ENCODE data around the gene LYRM2. TPM values are rescaled to one million over a fixed set of nuclear protein-coding genes. Genes with fewer than 3 reads are reported as not detected.
A peak's percentile ranks its signal among the peaks of the same experiment; 100 is the strongest.

The LYRM2 gene, protein sequence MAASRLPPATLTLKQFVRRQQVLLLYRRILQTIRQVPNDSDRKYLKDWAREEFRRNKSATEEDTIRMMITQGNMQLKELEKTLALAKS
- 51.0 TPM for polyA plus RNA-seq (2013, experiment 1 of 2)
- polyA plus RNA-seq (2013, experiment 2 of 2): 56.1 TPM

GRCh38 chr6:89638320-89639195 is at the start of gene LYRM2:
Gene LYRM2 (minus strand): TSS chr6:89638747. CDS start chr6:89638716, 31 bp downstream.
- Histone ChIP-seq H3K18ac (ENCODE audit: low read length) (peak within 1 kb of the TSS; percentile 99), H2AK5ac (ENCODE audit: low read depth, low read length) (no peak within 1 kb of the TSS), H3K4me3 (ENCODE audit: low read length in 2 of 2) (peak within 1 kb of the TSS; percentile 75 to 86), H3K4ac (ENCODE audit: low read length) (no peak within 1 kb of the TSS), H2BK120ac (ENCODE audit: low read depth, low read length) (peak within 1 kb of the TSS; percentile 94), H3K27me3 (ENCODE audit: control insufficient read depth in 3 of 3, insufficient read depth in 3 of 3, low read depth in 1 of 3, low read length in 3 of 3) (no peaks in the 10 kb centered on the region), H3K36me3 (replicated peaks in 1 of 2; ENCODE audit: control insufficient read depth in 2 of 2, insufficient read depth in 2 of 2, low read length in 2 of 2) (peaks cover 3 to 64% of the 10 kb centered on the region in 2 donors), H2BK15ac (ENCODE audit: low read length) (no peak within 1 kb of the TSS), H2AFZ (ENCODE audit: low read length) (peak within 1 kb of the TSS; percentile 97), H3K4me2 (ENCODE audit: insufficient read depth, low read length, poor library complexity, severe bottlenecking) (peak within 1 kb of the TSS; percentile 80), H3K27ac (replicated peaks; ENCODE audit: low read length) (peak within 1 kb of the TSS; percentile 91), H4K91ac (ENCODE audit: low read depth, low read length, poor library complexity) (no peak within 1 kb of the TSS), H3K4me1 (ENCODE audit: control insufficient read depth in 2 of 2, insufficient read depth in 1 of 2, low read depth in 1 of 2, low read length in 2 of 2) (peaks cover 9 to 10% of the 10 kb centered on the region in 2 donors), H3K9ac (ENCODE audit: low read depth, low read length, poor library complexity) (peak within 1 kb of the TSS; percentile 90), H2BK12ac (ENCODE audit: low read length) (no peak within 1 kb of the TSS), H3K23ac (ENCODE audit: low read depth, low read length, poor library complexity) (peak within 1 kb of the TSS; percentile 95), H3K79me1 (ENCODE audit: low read depth, low read length) (no peaks in the 10 kb centered on the region), H3K14ac (ENCODE audit: low read length) (no peak within 1 kb of the TSS), H3K9me3 (replicated peaks in 1 of 2; ENCODE audit: control insufficient read depth in 2 of 2, insufficient read depth in 1 of 2, low read depth in 1 of 2, low read length in 2 of 2) (no peaks in the 10 kb centered on the region), H4K8ac (ENCODE audit: low read depth, low read length) (no peak within 1 kb of the TSS), H2BK5ac (ENCODE audit: low read length) (peak within 1 kb of the TSS; percentile 95)
- WGBS, 2 donors (ENCODE audit: extremely low coverage in 2 of 2, insufficient read length in 2 of 2, insufficient replicate concordance in 1 of 2): no CpG with 5 or more reads among the region's 58 CpGs
- DNase-seq (ENCODE audit: low spot score): peak; percentile 85

GRCh38 chr6:89688328-89688727 is 49.8 kb upstream of the LYRM2 start:
- no peak overlapping the region for H3K18ac ChIP-seq (ENCODE audit: low read length)
- H3K4me2 ChIP-seq (ENCODE audit: insufficient read depth, low read length, poor library complexity, severe bottlenecking): no peak overlapping the region
- no peak overlapping the region for H2BK15ac ChIP-seq (ENCODE audit: low read length)
- H4K91ac ChIP-seq (ENCODE audit: low read depth, low read length, poor library complexity): no peak overlapping the region
- H3K4me1 ChIP-seq (ENCODE audit: control insufficient read depth in 2 of 2, insufficient read depth in 1 of 2, low read depth in 1 of 2, low read length in 2 of 2): peaks cover 4 to 14% of the 10 kb centered on the region in 2 donors
- no peak for DNase-seq (ENCODE audit: low spot score)
- peaks cover 2% of the 10 kb centered on the region for H3K79me1 ChIP-seq (ENCODE audit: low read depth, low read length)
- peaks cover 0 to 2% of the 10 kb centered on the region in 2 donors for H3K9me3 ChIP-seq (replicated peaks in 1 of 2; ENCODE audit: control insufficient read depth in 2 of 2, insufficient read depth in 1 of 2, low read depth in 1 of 2, low read length in 2 of 2)
- no peaks in the 10 kb centered on the region for H3K27me3 ChIP-seq (ENCODE audit: control insufficient read depth in 3 of 3, insufficient read depth in 3 of 3, low read depth in 1 of 3, low read length in 3 of 3)
- H3K4me3 ChIP-seq (ENCODE audit: low read length in 2 of 2): no peak overlapping the region
- no peak overlapping the region for H2AFZ ChIP-seq (ENCODE audit: low read length)
- no peak overlapping the region for H3K14ac ChIP-seq (ENCODE audit: low read length)
- no peak overlapping the region for H3K27ac ChIP-seq (replicated peaks; ENCODE audit: low read length)
- H4K8ac ChIP-seq (ENCODE audit: low read depth, low read length): no peak overlapping the region
- H3K4ac ChIP-seq (ENCODE audit: low read length): no peak overlapping the region
- H2BK5ac ChIP-seq (ENCODE audit: low read length): no peak overlapping the region
- H2BK12ac ChIP-seq (ENCODE audit: low read length): no peak overlapping the region
- no CpG with 5 or more reads among the region's 2 CpGs for WGBS, 2 donors (ENCODE audit: extremely low coverage in 2 of 2, insufficient read length in 2 of 2, insufficient replicate concordance in 1 of 2)
- no peak overlapping the region for H3K23ac ChIP-seq (ENCODE audit: low read depth, low read length, poor library complexity)
- H3K36me3 ChIP-seq (replicated peaks in 1 of 2; ENCODE audit: control insufficient read depth in 2 of 2, insufficient read depth in 2 of 2, low read length in 2 of 2): peaks cover 36 to 98% of the 10 kb centered on the region in 2 donors
- H2BK120ac ChIP-seq (ENCODE audit: low read depth, low read length): no peak overlapping the region
- H3K9ac ChIP-seq (ENCODE audit: low read depth, low read length, poor library complexity): no peak overlapping the region
- H2AK5ac ChIP-seq (ENCODE audit: low read depth, low read length): no peak overlapping the region

- DNase-seq (ENCODE audit: low spot score): no peak
- Histone ChIP-seq H2BK12ac (ENCODE audit: low read length) (no peak overlapping the region), H3K27me3 (ENCODE audit: control insufficient read depth in 3 of 3, insufficient read depth in 3 of 3, low read depth in 1 of 3, low read length in 3 of 3) (no peaks in the 10 kb centered on the region), H3K9ac (ENCODE audit: low read depth, low read length, poor library complexity) (no peak overlapping the region), H3K23ac (ENCODE audit: low read depth, low read length, poor library complexity) (no peak overlapping the region), H3K9me3 (replicated peaks in 1 of 2; ENCODE audit: control insufficient read depth in 2 of 2, insufficient read depth in 1 of 2, low read depth in 1 of 2, low read length in 2 of 2) (no peaks in the 10 kb centered on the region), H4K91ac (ENCODE audit: low read depth, low read length, poor library complexity) (no peak overlapping the region), H3K27ac (replicated peaks; ENCODE audit: low read length) (no peak overlapping the region), H3K4ac (ENCODE audit: low read length) (no peak overlapping the region), H3K4me3 (ENCODE audit: low read length in 2 of 2) (no peak overlapping the region), H2BK15ac (ENCODE audit: low read length) (no peak overlapping the region), H2BK120ac (ENCODE audit: low read depth, low read length) (no peak overlapping the region), H3K4me1 (ENCODE audit: control insufficient read depth in 2 of 2, insufficient read depth in 1 of 2, low read depth in 1 of 2, low read length in 2 of 2) (peaks cover 0 to 5% of the 10 kb centered on the region in 2 donors), H2AFZ (ENCODE audit: low read length) (no peak overlapping the region), H2BK5ac (ENCODE audit: low read length) (no peak overlapping the region), H3K36me3 (replicated peaks in 1 of 2; ENCODE audit: control insufficient read depth in 2 of 2, insufficient read depth in 2 of 2, low read length in 2 of 2) (peaks cover 40 to 96% of the 10 kb centered on the region in 2 donors), H3K79me1 (ENCODE audit: low read depth, low read length) (no peaks in the 10 kb centered on the region), H3K18ac (ENCODE audit: low read length) (no peak overlapping the region), H3K4me2 (ENCODE audit: insufficient read depth, low read length, poor library complexity, severe bottlenecking) (no peak overlapping the region), H2AK5ac (ENCODE audit: low read depth, low read length) (no peak overlapping the region), H4K8ac (ENCODE audit: low read depth, low read length) (no peak overlapping the region), H3K14ac (ENCODE audit: low read length) (no peak overlapping the region)
- no CpG with 5 or more reads among the region's 2 CpGs for WGBS, 2 donors (ENCODE audit: extremely low coverage in 2 of 2, insufficient read length in 2 of 2, insufficient replicate concordance in 1 of 2)
Measured at GRCh38 chr6:89685311-89685710, 46.8 kb upstream of the LYRM2 start.

DNA sequence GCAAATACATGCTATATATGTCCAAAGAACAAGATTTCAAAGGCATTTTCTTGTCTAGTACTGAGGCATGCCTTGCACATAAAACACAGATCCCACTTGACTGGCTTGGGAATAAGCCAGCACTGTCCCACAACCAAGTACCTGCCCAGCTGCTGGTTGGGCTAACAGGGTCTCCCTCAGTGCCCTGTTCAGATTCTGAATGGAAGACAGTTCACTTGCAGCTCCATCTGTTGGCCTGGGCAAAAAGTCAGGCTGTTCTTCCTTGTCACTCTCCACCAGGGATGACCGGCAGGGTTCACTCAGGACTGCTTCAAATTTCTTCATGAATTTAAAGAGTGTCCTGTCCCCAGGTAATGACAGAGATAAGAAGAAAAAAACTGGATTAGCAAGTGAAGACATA is 44.4 kb upstream of the LYRM2 start:
- H3K23ac ChIP-seq (ENCODE audit: low read depth, low read length, poor library complexity): no peak overlapping the region
- H2BK12ac ChIP-seq (ENCODE audit: low read length): no peak overlapping the region
- no peaks in the 10 kb centered on the region for H3K9me3 ChIP-seq (replicated peaks in 1 of 2; ENCODE audit: control insufficient read depth in 2 of 2, insufficient read depth in 1 of 2, low read depth in 1 of 2, low read length in 2 of 2)
- no peaks in the 10 kb centered on the region for H3K27me3 ChIP-seq (ENCODE audit: control insufficient read depth in 3 of 3, insufficient read depth in 3 of 3, low read depth in 1 of 3, low read length in 3 of 3)
- H3K14ac ChIP-seq (ENCODE audit: low read length): no peak overlapping the region
- no peak overlapping the region for H4K91ac ChIP-seq (ENCODE audit: low read depth, low read length, poor library complexity)
- H3K36me3 ChIP-seq (replicated peaks in 1 of 2; ENCODE audit: control insufficient read depth in 2 of 2, insufficient read depth in 2 of 2, low read length in 2 of 2): peaks cover 47 to 96% of the 10 kb centered on the region in 2 donors
- no peak overlapping the region for H2BK15ac ChIP-seq (ENCODE audit: low read length)
- H2AFZ ChIP-seq (ENCODE audit: low read length): no peak overlapping the region
- no peak overlapping the region for H3K4ac ChIP-seq (ENCODE audit: low read length)
- DNase-seq (ENCODE audit: low spot score): no peak
- no peak overlapping the region for H3K4me3 ChIP-seq (ENCODE audit: low read length in 2 of 2)
- H3K27ac ChIP-seq (replicated peaks; ENCODE audit: low read length): no peak overlapping the region
- no CpG with 5 or more reads among the region's 1 CpG for WGBS, 2 donors (ENCODE audit: extremely low coverage in 2 of 2, insufficient read length in 2 of 2, insufficient replicate concordance in 1 of 2)
- no peak overlapping the region for H3K9ac ChIP-seq (ENCODE audit: low read depth, low read length, poor library complexity)
- no peak overlapping the region for H2AK5ac ChIP-seq (ENCODE audit: low read depth, low read length)
- no peak overlapping the region for H4K8ac ChIP-seq (ENCODE audit: low read depth, low read length)
- H3K18ac ChIP-seq (ENCODE audit: low read length): no peak overlapping the region
- H3K79me1 ChIP-seq (ENCODE audit: low read depth, low read length): no peaks in the 10 kb centered on the region
- H2BK120ac ChIP-seq (ENCODE audit: low read depth, low read length): no peak overlapping the region
- H2BK5ac ChIP-seq (ENCODE audit: low read length): no peak overlapping the region
- H3K4me2 ChIP-seq (ENCODE audit: insufficient read depth, low read length, poor library complexity, severe bottlenecking): no peak overlapping the region
- no peaks in the 10 kb centered on the region for H3K4me1 ChIP-seq (ENCODE audit: control insufficient read depth in 2 of 2, insufficient read depth in 1 of 2, low read depth in 1 of 2, low read length in 2 of 2)
